Ovary (tissue), 9 donors: ENCODE data around the gene SERPINB2. TPM values are rescaled to one million over a fixed set of nuclear protein-coding genes. Genes with fewer than 3 reads are reported as not detected.

ENCODE experiments used
- DNase-seq, 5 donors: peaks; one replicate each; pipeline ENCODE4 v3.0.0-alpha.2; 2019 to 2020
- H3K27ac ChIP-seq, 2 donors: fragments of 200-600 bp; one replicate each; pipeline versions ENCODE4 v1.5.1 to v1.8.0; 2019 to 2022
- H3K27me3 ChIP-seq: fragments of 200-600 bp; one replicate; pipeline ENCODE4 v1.8.0; 2022
- H3K36me3 ChIP-seq: fragments of 200-600 bp; sonication (generic); one replicate; pipeline ENCODE4 v1.5.1; 2019
- H3K4me1 ChIP-seq: one replicate; pipeline ENCODE4 v1.8.1; 2013; ENCODE audit warnings: mild to moderate bottlenecking, moderate library complexity; ENCODE audit not compliant: insufficient read depth
- H3K4me3 ChIP-seq: fragments of 200-600 bp; sonication (generic); one replicate; pipeline ENCODE4 v1.5.1; 2017
- H3K9me3 ChIP-seq, 2 donors: fragments of 200-600 bp in 1 of 2; sonication (generic) in 1 of 2; one replicate each; pipeline versions ENCODE4 v1.5.1 to v1.8.1; 2013 to 2019; ENCODE audit warnings: mild to moderate bottlenecking in 1 of 2, moderate library complexity in 1 of 2
- EP300 ChIP-seq: sonication (generic); formaldehyde crosslinking; IDR thresholded peaks from one replicate; pipeline ENCODE4 v1.6.1; 2017; ENCODE audit warnings: antibody characterized with exemption
- POLR2A ChIP-seq: fragments of 450-650 bp; IDR thresholded peaks from one replicate; pipeline ENCODE4 v1.6.1; 2017; ENCODE audit warnings: antibody characterized with exemption, mild to moderate bottlenecking, moderate library complexity
- WGBS, 3 donors: extraction: QIAGEN DNeasy Blood & Tissue Kit in 1 of 3; methylation state at CpG; one replicate each; pipeline versions ENCODE4 v1.1.5 to v1.1.7; 2013 to 2017; 5-methylcytosine and 5-hydroxymethylcytosine counted together
- intact Hi-C, 4 donors: fragments of 100-400 bp; cut with DNase I; formaldehyde crosslinking; loops; one replicate each; pipeline versions ENCODE4 v1.11.0 to v1.15.1; 2022 to 2023
- polyA plus RNA-seq, 2 donors: library from polyadenylated mRNA; stranded (reverse); fragments of 200-250 nt in 1 of 2; fragments of 350-450 nt in 1 of 2; fragmentation: Illumina TruSeq in 1 of 2; extraction: RNeasy Lipid Tissue Mini Kit (QIAGEN cat#74804) in 1 of 2; gene quantifications; one replicate each; pipeline ENCODE4 v1.2.3, GENCODE V29; 2013 to 2014
- total RNA-seq, 7 donors: library from RNA; depleted of rRNA in 2 of 7; stranded (reverse); fragments of >200 nt in 2 of 7; fragmentation: NEBNext Ultra II Directional in 3 of 7; extraction: Animal tissue kit (Norgen Biotek cat#: 25700) in 3 of 7; gene quantifications; one replicate each; pipeline versions ENCODE4 v1.1.0 to v1.2.4, GENCODE V29; 2016 to 2023
- TF ChIP-seq, protein P1 (sequence below), 3 donors: fragments of 450-650 bp in 2 of 3; fragments of 200-600 bp in 1 of 3; IDR thresholded peaks; one replicate each; pipeline versions ENCODE4 v1.5.1 to v1.8.0; 2016 to 2022; ENCODE audit warnings: antibody characterized with exemption in 3 of 3, mild to moderate bottlenecking in 1 of 3
- donor health status: DM: no; HTN: no; CAD: no; lungs with moderate emphysema.
- donor health status: DM: no; HTN: no; CAD: no.
- donor health status: Bipolar disorder and iron deficiency.
- donor health status: DM: yes; HTN: yes; CAD: no.
- donor health status: DM: no; HTN: no; CAD: no.
- donor health status: DM: yes; HTN: yes; CAD: no.

The SERPINB2 gene
- total and polyA plus RNA-seq, 9 donors, result 0.32 to 11.4 (median 1.2) TPM; not detected in 3

DNA sequence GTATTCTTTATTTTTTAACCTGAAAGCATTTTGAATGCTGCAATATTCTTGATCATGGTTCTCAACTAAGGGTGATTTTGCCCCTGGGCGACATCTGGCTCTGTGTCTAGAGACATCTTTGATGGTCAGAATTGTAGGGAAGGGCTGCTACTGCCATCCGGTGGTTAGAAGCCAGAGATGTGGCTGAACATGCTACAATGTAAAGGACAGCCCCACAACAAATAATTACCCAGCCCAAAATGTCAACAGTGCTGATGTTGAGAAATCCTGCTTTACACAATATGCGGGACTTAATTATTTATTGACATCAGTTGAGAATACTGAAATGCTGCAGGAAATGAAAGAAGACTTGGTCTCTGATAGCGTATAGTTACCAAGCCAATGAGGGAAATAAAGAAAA lies 37.5 kb upstream of the SERPINB2 start:
- 41 to 53% (median 50%) methylated on average over 4 of the region's 4 CpGs for WGBS, 3 donors
- H3K36me3 ChIP-seq, result no peaks in the 10 kb centered on the region
- intact Hi-C loops, result no loop called here

DNA sequence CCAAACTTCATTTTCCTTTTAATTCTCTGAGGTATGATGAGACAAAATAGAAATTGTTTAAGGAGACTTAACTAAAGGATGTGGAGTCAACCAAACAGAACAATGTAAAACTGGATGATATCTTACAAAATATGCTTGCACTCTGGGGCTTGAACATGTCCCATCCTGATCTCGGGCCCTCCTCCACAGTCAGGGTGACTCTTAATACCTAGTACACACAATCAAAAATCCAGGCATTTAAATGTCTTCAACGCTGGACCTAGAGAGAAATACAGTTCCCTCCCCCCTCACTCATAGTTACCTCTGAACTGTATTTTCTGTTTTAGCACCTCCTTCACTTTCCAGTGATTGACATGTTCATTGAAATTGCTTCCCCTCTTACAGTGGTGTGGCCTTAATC lies 36.9 kb upstream of the SERPINB2 start:
- no peak overlapping the region for H3K27ac ChIP-seq
- WGBS, 3 donors, result 49 to 66% (median 56%) methylated on average over 2 of the region's 2 CpGs
- no peaks in the 10 kb centered on the region for H3K36me3 ChIP-seq
- no peak for DNase-seq
- no peaks in the 10 kb centered on the region for H3K4me1 ChIP-seq
- H3K9me3 ChIP-seq, result no peaks in the 10 kb centered on the region
- intact Hi-C loops, result no loop called here
- no peak overlapping the region for H3K4me3 ChIP-seq
- TF ChIP-seq POLR2A (no peak), EP300 (no peak)
- TF ChIP-seq, protein P1, sequence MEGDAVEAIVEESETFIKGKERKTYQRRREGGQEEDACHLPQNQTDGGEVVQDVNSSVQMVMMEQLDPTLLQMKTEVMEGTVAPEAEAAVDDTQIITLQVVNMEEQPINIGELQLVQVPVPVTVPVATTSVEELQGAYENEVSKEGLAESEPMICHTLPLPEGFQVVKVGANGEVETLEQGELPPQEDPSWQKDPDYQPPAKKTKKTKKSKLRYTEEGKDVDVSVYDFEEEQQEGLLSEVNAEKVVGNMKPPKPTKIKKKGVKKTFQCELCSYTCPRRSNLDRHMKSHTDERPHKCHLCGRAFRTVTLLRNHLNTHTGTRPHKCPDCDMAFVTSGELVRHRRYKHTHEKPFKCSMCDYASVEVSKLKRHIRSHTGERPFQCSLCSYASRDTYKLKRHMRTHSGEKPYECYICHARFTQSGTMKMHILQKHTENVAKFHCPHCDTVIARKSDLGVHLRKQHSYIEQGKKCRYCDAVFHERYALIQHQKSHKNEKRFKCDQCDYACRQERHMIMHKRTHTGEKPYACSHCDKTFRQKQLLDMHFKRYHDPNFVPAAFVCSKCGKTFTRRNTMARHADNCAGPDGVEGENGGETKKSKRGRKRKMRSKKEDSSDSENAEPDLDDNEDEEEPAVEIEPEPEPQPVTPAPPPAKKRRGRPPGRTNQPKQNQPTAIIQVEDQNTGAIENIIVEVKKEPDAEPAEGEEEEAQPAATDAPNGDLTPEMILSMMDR (IDR thresholded peaks at IDR 0.05), result no peak
- H3K27me3 ChIP-seq, result no peaks in the 10 kb centered on the region

More for the DNA sequence above, 37.5 kb upstream of the SERPINB2 start:
- Histone ChIP-seq H3K27ac (no peak overlapping the region), H3K27me3 (no peaks in the 10 kb centered on the region), H3K4me3 (no peak overlapping the region), H3K9me3 (no peaks in the 10 kb centered on the region), H3K4me1 (no peaks in the 10 kb centered on the region)
- TF ChIP-seq, protein P1 (IDR thresholded peaks at IDR 0.05), result no peak
- TF ChIP-seq POLR2A (no peak), EP300 (no peak)
- no peak for DNase-seq

DNA sequence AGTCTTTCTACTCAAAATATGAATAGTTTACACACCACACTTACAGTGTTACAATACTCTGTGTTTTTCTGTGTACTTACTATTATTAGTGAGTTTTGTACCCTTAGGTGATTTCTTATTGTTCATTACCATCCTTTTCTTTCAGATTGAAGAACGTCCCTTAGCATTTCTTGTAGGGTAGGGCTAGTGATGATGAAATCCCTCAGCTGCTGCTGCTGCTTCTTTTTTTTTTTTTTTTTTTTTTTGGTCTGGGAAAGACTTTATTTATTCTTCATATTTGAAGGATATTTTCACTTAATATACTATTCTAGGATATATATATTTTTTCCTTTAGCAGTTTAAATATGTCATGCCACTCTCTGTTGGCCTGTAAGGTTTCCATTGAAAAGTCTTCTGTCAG lies 29.0 kb upstream of the SERPINB2 start:
- H3K36me3 ChIP-seq, result no peaks in the 10 kb centered on the region
- H3K27ac ChIP-seq, result no peak overlapping the region
- intact Hi-C loops, result no loop called here
- TF ChIP-seq POLR2A (no peak), EP300 (no peak)
- TF ChIP-seq, protein P1 (IDR thresholded peaks at IDR 0.05), result no peak
- no peak overlapping the region for H3K4me3 ChIP-seq
- DNase-seq, result no peak
- 45 to 63% (median 46%) methylated on average over 1 of the region's 1 CpG for WGBS, 3 donors
- H3K27me3 ChIP-seq, result no peaks in the 10 kb centered on the region
- H3K9me3 ChIP-seq, result no peaks in the 10 kb centered on the region
- no peaks in the 10 kb centered on the region for H3K4me1 ChIP-seq

DNA sequence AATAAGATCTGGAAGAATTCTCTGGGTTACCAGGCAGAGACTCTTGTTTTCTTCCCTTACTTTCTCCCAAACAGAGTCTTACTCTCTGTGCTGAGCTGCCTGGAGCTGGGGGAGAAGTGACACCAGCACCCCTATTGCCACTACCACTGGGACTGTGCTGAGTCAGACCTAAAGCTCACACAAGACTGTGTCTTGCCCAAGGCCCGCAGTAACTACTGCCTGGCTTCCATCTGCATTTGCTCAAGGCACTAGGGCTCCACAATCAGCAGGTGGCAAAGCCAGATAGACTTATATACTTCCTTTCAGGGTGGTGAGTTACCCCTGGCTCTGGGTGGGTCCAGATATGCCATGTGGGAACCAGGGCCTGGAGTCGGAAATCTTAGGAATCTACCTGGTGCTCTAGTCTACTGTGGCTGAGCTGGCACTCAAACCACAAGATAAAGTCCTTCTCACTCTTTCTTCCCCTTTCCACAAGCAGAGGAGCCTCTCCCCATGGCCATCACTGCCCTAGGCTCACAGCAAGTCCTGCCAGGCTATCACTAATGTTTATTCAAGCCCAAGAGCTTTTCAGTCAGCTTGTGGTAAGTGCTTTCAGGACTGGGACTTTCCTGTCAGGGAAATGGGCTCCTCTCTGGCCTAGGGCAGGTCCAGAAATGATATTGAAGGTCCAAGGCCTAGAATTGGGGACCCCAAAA lies 27.6 kb upstream of the SERPINB2 start:
- intact Hi-C loops, result no loop called here
- Histone ChIP-seq H3K4me1 (no peaks in the 10 kb centered on the region), H3K9me3 (no peaks in the 10 kb centered on the region), H3K27ac (no peak overlapping the region), H3K36me3 (no peaks in the 10 kb centered on the region), H3K27me3 (no peaks in the 10 kb centered on the region), H3K4me3 (no peak overlapping the region)
- TF ChIP-seq POLR2A, result no peak
- no peak for TF ChIP-seq EP300
- TF ChIP-seq, protein P1 (IDR thresholded peaks at IDR 0.05), result no peak
- DNase-seq, result no peak
- WGBS, 3 donors, result 77 to 85% (median 83%) methylated on average over 2 of the region's 2 CpGs
